GM18907 (cell line): ENCODE measurements around the gene ITGAX.

ENCODE experiments used
- ATAC-seq: cut with Tn5 transposase; IDR thresholded peaks from one replicate; pipeline ENCODE4 v1.9.1; 2021; ENCODE audit warnings: mild to moderate bottlenecking, moderate library complexity; ENCODE audit not compliant: unreplicated experiment

ITGAX gene

GRCh38 chr16:31371619-31372484 lies 16.9 kb downstream of the ITGAX start:
- no peak for ATAC-seq

GRCh38 chr16:31373235-31373634 lies 18.3 kb downstream of the ITGAX start:
- no peak for ATAC-seq

GRCh38 chr16:31375231-31375630 lies 20.3 kb downstream of the ITGAX start:
- ATAC-seq: no peak

- no peak for ATAC-seq
Measured at GRCh38 chr16:31376705-31377104, 21.7 kb downstream of the ITGAX start.

- ATAC-seq: no peak
Measured at GRCh38 chr16:31377210-31377903, 22.4 kb downstream of the ITGAX start.

GRCh38 chr16:31380201-31380600 lies 25.2 kb downstream of the ITGAX start:
- ATAC-seq: no peak

- ATAC-seq: peak; percentile 53
Measured at GRCh38 chr16:31382485-31383161, 27.6 kb downstream of the ITGAX start.

GRCh38 chr16:31385680-31386079 lies 30.7 kb downstream of the ITGAX start:
- no peak for ATAC-seq

- peak; percentile 50 for ATAC-seq
Measured at GRCh38 chr16:31386157-31386984, 31.4 kb downstream of the ITGAX start.

- no peak for ATAC-seq
Measured at GRCh38 chr16:31388535-31388934, 33.6 kb downstream of the ITGAX start.

- no peak for ATAC-seq
Measured at GRCh38 chr16:31390504-31391041, 35.6 kb downstream of the ITGAX start.

- ATAC-seq: no peak
Measured at GRCh38 chr16:31393056-31393455, 38.1 kb downstream of the ITGAX start, which contains the start of gene ITGAD. Gene ITGAD (plus strand): TSS chr16:31393335. CDS start chr16:31393361, 26 bp downstream.

GRCh38 chr16:31395647-31396046 lies 40.7 kb downstream of the ITGAX start:
- no peak for ATAC-seq

GRCh38 chr16:31397096-31397660 lies 42.2 kb downstream of the ITGAX start:
- no peak for ATAC-seq

- no peak for ATAC-seq
Measured at GRCh38 chr16:31397701-31398100, 42.7 kb downstream of the ITGAX start.

- ATAC-seq: no peak
Measured at GRCh38 chr16:31400191-31400590, 45.2 kb downstream of the ITGAX start.

GRCh38 chr16:31401436-31401835 lies 46.5 kb downstream of the ITGAX start:
- ATAC-seq: no peak

- ATAC-seq: no peak
Measured at GRCh38 chr16:31402687-31403086, 47.7 kb downstream of the ITGAX start.

- ATAC-seq: no peak
Measured at GRCh38 chr16:31403590-31404352, 48.8 kb downstream of the ITGAX start.
